ENCODE data around the gene IFTAP. TPM values are rescaled to one million over a fixed set of nuclear protein-coding genes. Genes with fewer than 3 reads are reported as not detected.

IFTAP gene
- total RNA-seq, 1 experiment from 2014 or later = 13.8 TPM

GRCh38 chr11:36619502-36619901 lies 25.2 kb downstream of the IFTAP start:
- Histone ChIP-seq H3K27me3 (ENCODE audit: insufficient read depth, low read length) (no peaks in the 10 kb centered on the region), H3K79me2 (ENCODE audit: insufficient read depth, low read length) (no peaks in the 10 kb centered on the region), H3K9me2 (ENCODE audit: insufficient read depth) (no peaks in the 10 kb centered on the region), H3K9me3 (ENCODE audit: control insufficient read depth in 1 of 2, insufficient read depth in 1 of 2, low read depth in 1 of 2, low read length in 2 of 2) (no peaks in the 10 kb centered on the region), H3K9ac (ENCODE audit: low read length) (no peak overlapping the region), H3K36me3 (ENCODE audit: control insufficient read depth in 1 of 2, insufficient read depth in 2 of 2, low read length in 2 of 2) (no peaks in the 10 kb centered on the region), H3K4me1 (ENCODE audit: control insufficient read depth in 1 of 2, insufficient read depth in 2 of 2, low read length in 2 of 2) (no peaks in the 10 kb centered on the region), H3K4me2 (ENCODE audit: low read length) (no peak overlapping the region), H2AFZ (ENCODE audit: low read depth, low read length, poor library complexity, severe bottlenecking) (no peak overlapping the region), H3K27ac (ENCODE audit: low read depth, low read length) (no peak overlapping the region), H3K4me3 (replicated peaks in 1 of 2; ENCODE audit: low read depth in 1 of 2, low read length in 2 of 2) (no peak overlapping the region), H4K20me1 (ENCODE audit: insufficient read depth) (no peaks in the 10 kb centered on the region)
- ATAC-seq (no peak), DNase-seq (ENCODE audit: low read depth, low spot score) (no peak)
- intact Hi-C loops (cut with micrococcal nuclease) = no loop called here
- CTCF ChIA-PET = interaction anchor here (0.6 kb wide), 1 partner anchor 1207 kb away, joined by 3 read pairs; no protein-coding TSS in a partner anchor
- BruUV-seq (replicated peaks) = no TSS peak
- POLR2A ChIA-PET = no interaction called here
- RAD21 ChIA-PET (ENCODE audit: low non-redundant PET in 1 of 2, low total read pairs in 2 of 2, uncharacterized antibody in 2 of 2, unreplicated experiment in 2 of 2) = no interaction called here
- TF ChIP-seq ZBTB33 (IDR thresholded peaks at IDR 0.05; ENCODE audit: extremely low read depth, insufficient replicate concordance, low read length) = no peak
- TF ChIP-seq CEBPB (IDR thresholded peaks at IDR 0.05; ENCODE audit: low read depth) = no peak
- no peak for TF ChIP-seq ZFX (IDR thresholded peaks at IDR 0.05)
- TF ChIP-seq CBX3 (IDR thresholded peaks at IDR 0.05; ENCODE audit: low read depth) = no peak
- no peak for TF ChIP-seq ZNF274 (IDR thresholded peaks at IDR 0.05; ENCODE audit: low read depth, low read length)
- TF ChIP-seq REST (IDR thresholded peaks at IDR 0.05; ENCODE audit: low read depth) = no peak
- no peak for TF ChIP-seq RAD21 (IDR thresholded peaks at IDR 0.05; ENCODE audit: low read depth)
- TF ChIP-seq POLR2AphosphoS5 (IDR thresholded peaks at IDR 0.05; ENCODE audit: low read depth, low read length) = no peak
- no peak for TF ChIP-seq EGR1 (IDR thresholded peaks at IDR 0.05; ENCODE audit: low read depth)
- TF ChIP-seq SIN3A (IDR thresholded peaks at IDR 0.05; ENCODE audit: low read depth) = no peak
- TF ChIP-seq ELF1 (IDR thresholded peaks at IDR 0.05; ENCODE audit: borderline replicate concordance, low read depth) = no peak
- no peak for TF ChIP-seq EZH2phosphoT487 (IDR thresholded peaks at IDR 0.05; ENCODE audit: borderline replicate concordance)
- no peak for TF ChIP-seq YY1 (IDR thresholded peaks at IDR 0.05; ENCODE audit: extremely low read depth, insufficient replicate concordance, low read depth, low read length)
- TF ChIP-seq POLR2A (IDR thresholded peaks at IDR 0.05; ENCODE audit: borderline replicate concordance, extremely low read depth, insufficient read depth, insufficient read length) = no peak
- no peak for TF ChIP-seq CTCF (IDR thresholded peaks at IDR 0.05 in 2 of 3, conservative IDR thresholded peaks at IDR 0.05 in 1 of 3; ENCODE audit: borderline replicate concordance in 1 of 3, insufficient read depth in 1 of 3, low read depth in 2 of 3, low read length in 2 of 3)
- no peak for TF ChIP-seq MAX (IDR thresholded peaks at IDR 0.05)
- TF ChIP-seq SP1 (IDR thresholded peaks at IDR 0.05; ENCODE audit: low read depth) = no peak
- no peak for TF ChIP-seq FOSL1 (IDR thresholded peaks at IDR 0.05; ENCODE audit: low read depth)
- TF ChIP-seq JUND (IDR thresholded peaks at IDR 0.05) = no peak
- TF ChIP-seq SRF (IDR thresholded peaks at IDR 0.05; ENCODE audit: low read depth) = no peak
